NCI-H1105 treated with DMSO at 0.1 percent for 48 hours (cell line): ENCODE data around the gene RHOD.

Source experiments
- DNase-seq: peaks from one replicate; lab custom pipeline; 2025; lab: John Stamatoyannopoulos, UW

The RHOD gene

DNA sequence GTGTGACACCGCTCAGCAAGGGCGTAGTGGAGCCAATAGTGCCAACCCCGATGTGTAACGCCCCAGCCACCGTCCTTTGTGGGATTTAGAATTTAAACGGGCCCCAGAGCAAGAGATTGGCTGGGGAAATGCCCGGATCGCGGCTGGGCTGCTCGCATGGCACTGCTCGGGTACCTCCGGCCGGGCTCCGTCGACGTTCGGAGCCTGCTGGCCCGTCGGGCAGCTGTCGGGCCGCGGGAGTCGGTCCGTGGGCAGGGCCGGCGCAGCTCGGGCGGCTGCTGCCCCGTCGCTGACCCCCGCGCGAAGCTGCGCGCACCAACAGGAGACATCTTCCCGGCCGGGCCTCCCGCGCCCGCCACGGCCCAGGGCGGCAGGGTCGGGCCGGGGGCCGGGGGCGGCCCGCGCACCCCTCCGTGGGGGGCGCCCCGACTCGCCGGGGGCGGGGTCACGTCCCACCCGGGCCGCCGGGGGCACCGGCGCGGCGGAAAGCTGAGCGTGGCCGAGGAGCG, 61.1 kb downstream of the RHOD start:
- DNase-seq = peak; percentile 60

DNA sequence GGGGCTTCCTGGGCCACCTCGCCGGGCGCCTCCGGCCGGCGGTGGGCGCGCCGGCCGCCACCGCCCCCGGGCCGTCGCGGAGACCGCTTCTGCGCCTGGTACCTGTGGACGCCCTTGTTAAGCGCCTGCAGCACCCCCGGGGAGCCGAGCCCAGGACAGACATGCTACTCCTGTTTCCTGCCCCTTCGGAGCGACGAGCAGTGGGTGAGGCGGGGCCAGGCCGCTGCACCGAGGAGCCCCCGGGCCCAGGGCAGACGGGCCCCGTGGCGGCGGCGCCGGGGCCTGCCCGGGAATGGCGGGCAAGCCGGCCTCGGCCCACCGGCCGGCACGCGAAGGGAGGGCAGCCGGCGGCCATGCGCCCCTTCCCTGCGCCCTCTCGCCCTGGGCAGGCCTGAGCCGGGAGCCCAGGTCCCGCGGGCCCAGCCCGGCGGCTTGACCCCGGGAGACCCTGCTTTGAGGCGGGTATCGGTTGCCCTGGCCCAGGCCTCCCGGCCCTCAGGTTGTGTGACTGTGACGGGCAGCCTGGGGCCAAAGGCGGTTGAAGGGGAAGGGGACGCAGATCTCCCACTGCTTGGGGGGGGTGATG, 61.6 kb downstream of the RHOD start:
- peak; percentile 47 for DNase-seq

DNA sequence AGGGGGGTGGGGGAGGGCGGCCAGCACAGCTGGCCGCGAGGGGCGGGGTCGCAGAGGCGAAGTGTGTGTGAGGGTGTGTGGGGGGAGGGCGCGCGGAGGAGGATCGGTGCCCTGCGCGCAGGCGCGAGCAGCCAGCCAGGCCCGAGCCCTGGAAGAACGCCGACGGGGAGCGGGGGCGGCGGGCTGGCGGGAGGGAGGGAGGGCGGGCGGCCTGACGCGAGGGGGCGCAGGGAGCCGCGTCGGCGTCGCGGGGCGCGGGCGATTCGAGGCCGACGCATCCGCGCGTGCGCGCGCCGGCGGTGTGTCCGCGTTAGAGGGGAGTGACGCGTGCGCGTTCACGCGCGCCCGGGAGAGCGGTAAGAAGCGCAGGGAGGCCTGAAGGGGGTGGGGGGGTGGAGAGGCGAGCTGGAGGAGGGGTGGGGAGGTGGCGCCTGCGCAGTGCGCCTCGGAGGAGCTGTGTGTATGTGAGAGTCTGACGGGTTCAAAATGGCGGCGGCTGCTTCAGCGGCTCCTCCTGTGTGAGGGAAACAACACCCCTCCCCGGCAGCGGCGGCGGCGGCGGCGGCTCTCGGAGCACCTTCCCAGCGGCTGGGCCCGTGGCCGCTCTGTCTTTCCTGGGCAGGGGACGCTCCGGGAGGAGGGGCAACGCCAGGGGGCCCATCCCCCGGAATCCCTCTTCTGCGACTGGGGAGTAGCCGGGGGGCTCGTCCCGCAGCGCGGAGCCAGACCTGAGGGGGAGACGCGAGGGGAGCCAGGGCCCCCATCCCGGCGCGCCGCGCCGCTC, 62.3 kb downstream of the RHOD start, which contains the start of gene KDM2A:
Gene KDM2A (plus strand): TSS at position 463 of the 784 bp plus-strand sequence. CDS start 2,054 bp downstream, outside the sequence.
- DNase-seq = peak; percentile 97

DNA sequence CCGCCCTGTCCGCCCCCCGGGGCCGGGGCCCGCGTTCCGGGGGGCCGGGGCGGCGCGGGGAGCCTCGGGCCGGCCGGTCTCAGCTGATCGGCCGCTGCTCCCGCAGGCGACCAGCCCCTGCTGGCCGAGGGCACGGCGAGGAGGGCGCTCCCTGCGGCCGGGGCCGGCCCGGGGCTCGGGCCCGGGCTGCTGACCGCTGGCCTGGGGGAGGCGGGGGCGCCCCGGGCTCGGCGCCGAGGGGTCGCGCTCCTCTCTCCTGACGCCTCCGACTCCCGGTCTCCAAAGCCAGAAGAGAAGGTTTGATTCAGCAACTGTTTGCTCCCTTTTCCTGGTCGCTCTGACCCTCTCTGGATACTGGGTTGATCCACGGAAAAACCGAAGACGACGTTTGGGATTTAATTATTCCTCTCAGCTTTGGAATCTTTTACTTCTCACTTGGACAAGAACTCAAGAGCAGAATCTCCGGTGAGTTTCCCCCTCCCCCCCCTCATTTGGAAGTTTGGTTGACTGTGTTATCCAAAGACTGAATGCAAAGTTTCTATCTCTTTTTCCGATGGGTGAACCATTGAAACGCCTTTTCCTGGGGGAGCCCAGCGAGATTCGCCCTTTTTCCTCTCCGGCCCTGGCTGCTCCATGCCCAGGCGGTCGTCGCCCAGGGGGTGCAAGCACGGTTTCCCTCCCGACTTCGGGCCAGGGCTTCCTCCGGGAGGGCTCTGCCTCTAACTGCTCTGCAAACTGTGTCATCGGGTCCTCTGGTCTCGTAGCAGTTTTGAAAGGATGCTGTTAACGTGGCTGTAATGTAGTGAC, 63.1 kb downstream of the RHOD start:
- peak; percentile 11 for DNase-seq

DNA sequence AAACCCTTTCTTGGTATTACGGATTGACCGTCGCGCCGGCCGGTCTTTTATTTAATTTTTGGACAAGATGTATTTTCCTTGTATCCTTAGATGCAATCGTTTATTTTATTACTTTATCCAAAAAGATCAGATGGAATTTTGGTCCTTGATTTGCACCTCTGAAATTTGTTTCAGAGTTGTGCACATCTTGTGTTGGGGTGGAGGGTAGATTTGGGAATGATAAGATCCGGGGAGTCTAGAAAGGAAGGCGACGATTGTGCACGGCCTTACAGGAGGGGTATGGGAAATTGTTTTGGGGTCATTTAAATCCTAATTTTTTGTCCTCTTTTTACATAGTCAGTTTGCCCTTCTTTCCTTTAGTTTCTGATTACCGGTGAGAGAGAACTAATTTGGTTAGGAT, 63.8 kb downstream of the RHOD start:
- no peak for DNase-seq

DNA sequence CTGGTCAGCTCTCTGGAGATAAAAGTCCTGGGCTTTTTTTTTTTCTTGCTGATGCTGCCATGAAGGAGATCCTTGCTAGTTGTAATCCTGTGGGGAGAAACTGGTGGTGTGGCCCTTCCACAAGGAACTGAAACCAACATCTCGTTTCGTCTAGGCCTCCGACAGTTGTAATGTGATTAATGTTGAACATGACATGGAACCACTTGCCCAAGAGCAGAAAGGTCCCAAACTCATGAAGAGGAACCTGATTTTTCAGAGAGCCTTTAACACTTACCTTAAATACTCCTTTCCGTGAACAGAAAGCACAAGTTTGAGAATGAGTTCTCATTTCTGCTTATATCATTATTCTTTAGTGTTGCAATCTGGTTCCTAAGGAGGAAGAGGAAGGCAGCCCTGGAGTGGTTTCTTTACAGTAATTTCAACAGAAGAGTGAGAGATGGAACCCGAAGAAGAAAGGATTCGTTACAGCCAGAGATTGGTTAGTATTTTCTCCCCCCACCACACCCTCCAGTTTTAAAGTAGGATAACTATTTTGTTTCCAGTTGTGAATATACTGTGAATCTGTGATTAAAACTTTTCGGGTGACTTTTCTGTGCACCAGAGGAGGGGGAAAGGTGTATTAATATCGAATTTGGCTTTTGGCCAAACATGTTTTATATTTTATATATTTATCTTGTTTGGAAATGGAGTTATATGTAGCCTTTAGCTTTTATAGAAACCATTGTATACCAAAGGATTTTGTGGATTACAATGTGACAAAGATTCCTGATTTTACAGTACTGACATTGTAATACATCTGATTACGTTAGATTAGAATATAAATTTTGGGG, 64.4 kb downstream of the RHOD start:
- no peak for DNase-seq
